OCI-LY3 (cell line): ENCODE data around the gene RLN3.

Source experiments
- CTCF ChIP-seq: fragments of 200-600, 300-600 bp; sonication (generic); IDR thresholded peaks from 2 replicates; pipeline ENCODE4 v1.5.1; 2014; ENCODE audit warnings: antibody characterized with exemption, low read length, low read depth
- EZH2phosphoT487 ChIP-seq: fragments of 200-600 bp; shearing (Covaris generic); IDR thresholded peaks from 2 replicates; pipeline ENCODE4 v1.6.1; 2018; ENCODE audit warnings: antibody characterized with exemption, mixed run types, low read depth

GRCh38 chr19:14055396-14055795 lies 27.4 kb downstream of the RLN3 start:
- TF ChIP-seq CTCF (no peak), EZH2phosphoT487 (no peak)
